GM23338 (cell line): ENCODE measurements around the gene DNAJB8.

Source experiments
- CTCF ChIP-seq, 2 experiments: fragments of 200-600 bp in 1 of 2; sonication (generic) in 1 of 2; conservative IDR thresholded peaks; 2 replicates each; pipeline versions ENCODE4 v1.5.1 to v1.6.1; 2016 to 2017; ENCODE audit warnings: antibody characterized with exemption in 2 of 2, low read depth in 2 of 2, mild to moderate bottlenecking in 2 of 2, moderate library complexity in 1 of 2
- EZH2 ChIP-seq: fragments of 200-600 bp; sonication (generic); IDR thresholded peaks from one replicate; pipeline ENCODE4 v1.8.0; 2017; ENCODE audit warnings: antibody characterized with exemption, mild to moderate bottlenecking, low read depth; ENCODE audit not compliant: unreplicated experiment
- POLR2AphosphoS5 ChIP-seq: IDR thresholded peaks from 2 replicates; pipeline ENCODE4 v1.6.1; 2016; ENCODE audit warnings: antibody characterized with exemption, low read depth

DNA sequence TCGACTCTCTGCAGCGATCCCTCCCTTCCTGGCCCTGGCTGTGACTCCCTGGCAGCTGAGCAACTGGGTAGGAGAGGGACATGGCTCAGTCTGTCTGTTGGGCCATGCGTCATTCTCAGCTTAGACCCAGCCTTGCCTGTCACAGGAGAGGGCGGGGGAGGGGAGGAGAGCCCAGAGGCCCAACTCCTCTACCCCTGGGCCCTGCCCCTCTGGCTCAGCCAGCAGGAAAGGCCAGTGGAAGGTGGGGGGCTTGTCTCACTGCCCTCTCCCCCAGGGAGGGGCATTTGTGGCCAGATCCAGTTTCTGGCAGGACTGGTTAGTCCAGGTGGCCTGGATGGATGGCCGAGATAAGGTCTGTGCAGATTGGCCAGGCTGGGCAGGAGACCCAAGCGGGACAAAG lies 31.6 kb downstream of the DNAJB8 start:
- TF ChIP-seq CTCF (conservative IDR thresholded peaks at IDR 0.05; ENCODE audit: low read depth in 2 of 2) (no peak), POLR2AphosphoS5 (no peak), EZH2 (no peak)
